Upper lobe of right lung (tissue), 1 donor: Measurements from ENCODE around the gene QSER1. TPM values are rescaled to one million over a fixed set of nuclear protein-coding genes. Genes with fewer than 3 reads are reported as not detected.
"Not testable (repeated sequence)": the region's sequence is repeated elsewhere in the genome, so short reads cannot be mapped to it uniquely, and the experiment has no call there.

Experiments used
- ATAC-seq: fragments of 200-7000 bp; cut with Tn5 transposase; one replicate; pipeline ENCODE4 v1.9.1; 2020; ENCODE audit warnings: mild to moderate bottlenecking, moderate library complexity
- DNase-seq: peaks from one replicate; pipeline ENCODE4 v3.0.0-alpha.2; 2020
- H3K27ac ChIP-seq: fragments of 200-600 bp; one replicate; pipeline ENCODE4 v1.8.0; 2022
- H3K27me3 ChIP-seq: fragments of 200-600 bp; one replicate; pipeline ENCODE4 v1.8.0; 2022; ENCODE audit warnings: mild to moderate bottlenecking
- H3K36me3 ChIP-seq: fragments of 200-600 bp; one replicate; pipeline ENCODE4 v1.8.0; 2022
- H3K4me1 ChIP-seq: fragments of 200-600 bp; one replicate; pipeline ENCODE4 v1.8.0; 2022
- H3K4me3 ChIP-seq: fragments of 200-600 bp; one replicate; pipeline ENCODE4 v1.8.0; 2022; ENCODE audit warnings: mild to moderate bottlenecking
- H3K9me3 ChIP-seq: fragments of 200-600 bp; one replicate; pipeline ENCODE4 v1.8.0; 2022
- intact Hi-C: fragments of 100-400 bp; cut with DNase I; formaldehyde crosslinking; loops from one replicate; pipeline ENCODE4 v1.11.0; 2022
- total RNA-seq: library from RNA; stranded (reverse); fragmentation: NEBNext Ultra II Directional; extraction: Animal tissue kit (Norgen Biotek cat#: 25700); gene quantifications from one replicate; pipeline ENCODE4 v1.2.1, GENCODE V29; 2021
- TF ChIP-seq, protein P1 (sequence below): fragments of 200-600 bp; IDR thresholded peaks from one replicate; pipeline ENCODE4 v1.8.0; 2022; ENCODE audit warnings: antibody characterized with exemption
- donor health status: DM: no; HTN: yes; CAD: no; lungs with severe emphysema.

QSER1 gene
- total RNA-seq, 1 donor from 2014 or later: 26.3 TPM

DNA sequence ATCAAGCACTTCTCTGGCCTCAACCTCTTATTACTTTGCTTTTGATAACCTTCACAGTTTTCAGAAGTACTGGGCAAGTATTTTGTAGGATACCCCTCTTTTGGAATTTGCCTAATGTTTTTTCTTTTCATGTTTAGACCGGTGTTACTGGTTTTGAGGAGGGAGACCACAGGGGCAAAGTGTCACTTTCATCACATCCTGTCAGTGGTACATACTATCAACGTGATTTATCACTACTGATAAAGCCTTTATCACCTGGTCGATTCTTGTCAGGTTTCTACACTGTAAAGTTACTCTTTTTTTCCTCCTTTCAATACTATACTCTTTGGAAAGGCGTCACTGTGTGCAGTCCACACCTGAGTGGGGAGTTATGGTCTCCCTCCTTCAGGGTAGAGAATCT lies 26.7 kb downstream of the QSER1 start:
- DNase-seq (no peak), ATAC-seq (no peak)
- no peak overlapping the region for H3K27ac ChIP-seq
- TF ChIP-seq, protein P1, sequence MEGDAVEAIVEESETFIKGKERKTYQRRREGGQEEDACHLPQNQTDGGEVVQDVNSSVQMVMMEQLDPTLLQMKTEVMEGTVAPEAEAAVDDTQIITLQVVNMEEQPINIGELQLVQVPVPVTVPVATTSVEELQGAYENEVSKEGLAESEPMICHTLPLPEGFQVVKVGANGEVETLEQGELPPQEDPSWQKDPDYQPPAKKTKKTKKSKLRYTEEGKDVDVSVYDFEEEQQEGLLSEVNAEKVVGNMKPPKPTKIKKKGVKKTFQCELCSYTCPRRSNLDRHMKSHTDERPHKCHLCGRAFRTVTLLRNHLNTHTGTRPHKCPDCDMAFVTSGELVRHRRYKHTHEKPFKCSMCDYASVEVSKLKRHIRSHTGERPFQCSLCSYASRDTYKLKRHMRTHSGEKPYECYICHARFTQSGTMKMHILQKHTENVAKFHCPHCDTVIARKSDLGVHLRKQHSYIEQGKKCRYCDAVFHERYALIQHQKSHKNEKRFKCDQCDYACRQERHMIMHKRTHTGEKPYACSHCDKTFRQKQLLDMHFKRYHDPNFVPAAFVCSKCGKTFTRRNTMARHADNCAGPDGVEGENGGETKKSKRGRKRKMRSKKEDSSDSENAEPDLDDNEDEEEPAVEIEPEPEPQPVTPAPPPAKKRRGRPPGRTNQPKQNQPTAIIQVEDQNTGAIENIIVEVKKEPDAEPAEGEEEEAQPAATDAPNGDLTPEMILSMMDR: no peak
- intact Hi-C loops: no loop called here
- no peak overlapping the region for H3K4me3 ChIP-seq
- H3K9me3 ChIP-seq: no peaks in the 10 kb centered on the region
- no peaks in the 10 kb centered on the region for H3K27me3 ChIP-seq
- no peaks in the 10 kb centered on the region for H3K4me1 ChIP-seq
- H3K36me3 ChIP-seq: no peaks in the 10 kb centered on the region

DNA sequence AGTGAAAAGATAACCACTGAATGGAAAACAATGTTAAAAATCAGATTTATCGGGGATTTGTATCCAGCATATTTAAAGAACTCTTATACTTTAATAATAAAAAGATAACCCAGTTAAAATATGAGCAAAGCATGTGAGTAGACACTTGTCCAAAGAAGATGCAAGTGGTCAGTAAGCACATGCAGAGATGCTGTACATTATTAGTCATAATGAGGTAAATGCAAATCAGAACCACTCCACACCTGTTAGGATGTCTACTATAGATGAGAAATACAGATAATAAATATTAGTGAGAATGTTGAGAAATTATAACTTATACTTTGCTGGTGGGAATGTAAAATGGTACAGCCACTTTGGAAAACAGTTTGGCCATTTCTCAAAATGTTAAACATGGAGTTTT lies 28.0 kb downstream of the QSER1 start:
- TF ChIP-seq, protein P1: no peak
- no peaks in the 10 kb centered on the region for H3K36me3 ChIP-seq
- intact Hi-C loops: no loop called here
- no peak overlapping the region for H3K27ac ChIP-seq
- H3K9me3 ChIP-seq: no peaks in the 10 kb centered on the region
- DNase-seq: no peak
- ATAC-seq: no peak
- no peak overlapping the region for H3K4me3 ChIP-seq
- H3K27me3 ChIP-seq: no peaks in the 10 kb centered on the region
- H3K4me1 ChIP-seq: no peaks in the 10 kb centered on the region

DNA sequence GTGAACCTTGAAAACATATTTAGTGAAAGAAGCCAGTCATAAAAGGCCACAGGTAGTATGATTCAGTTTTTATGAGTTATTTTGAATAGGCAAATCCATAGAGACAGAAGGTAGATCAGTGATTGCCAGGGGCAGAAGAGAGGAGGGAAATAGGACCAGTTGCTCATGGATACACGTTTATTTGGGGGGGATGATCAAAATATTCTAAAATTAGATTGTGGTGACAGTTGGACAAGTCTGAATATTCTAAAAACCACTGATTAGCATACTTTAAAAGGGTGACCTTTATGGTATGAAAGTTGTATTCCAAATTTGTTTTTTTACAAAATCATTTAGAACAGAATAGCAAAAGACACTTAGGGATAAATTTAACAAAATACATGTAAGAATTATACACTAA lies 28.6 kb downstream of the QSER1 start:
- Histone ChIP-seq H3K27me3 (no peaks in the 10 kb centered on the region), H3K27ac (no peak overlapping the region), H3K36me3 (no peaks in the 10 kb centered on the region), H3K4me1 (no peaks in the 10 kb centered on the region), H3K4me3 (no peak overlapping the region), H3K9me3 (no peaks in the 10 kb centered on the region)
- ATAC-seq: no peak
- intact Hi-C loops: no loop called here
- TF ChIP-seq, protein P1: no peak
- no peak for DNase-seq

- H3K9me3 ChIP-seq: no peaks in the 10 kb centered on the region
- H3K36me3 ChIP-seq: peaks cover 34% of the 10 kb centered on the region
These were observed 39.0 kb downstream of the QSER1 start for GRCh38 chr11:32931606-32932005.

GRCh38 chr11:32932196-32932595 lies 39.6 kb downstream of the QSER1 start:
- H3K4me1 ChIP-seq: no peaks in the 10 kb centered on the region
- no peaks in the 10 kb centered on the region for H3K27me3 ChIP-seq
- no peak overlapping the region for H3K4me3 ChIP-seq
- H3K36me3 ChIP-seq: peaks cover 34% of the 10 kb centered on the region
- no peak overlapping the region for H3K27ac ChIP-seq
- DNase-seq: no peak
- TF ChIP-seq, protein P1: no peak
- no peak for ATAC-seq
- intact Hi-C loops: no loop called here
- H3K9me3 ChIP-seq: no peaks in the 10 kb centered on the region

More at GRCh38 chr11:32931606-32932005, 39.0 kb downstream of the QSER1 start:
- Histone ChIP-seq H3K27ac (no peak overlapping the region), H3K27me3 (no peaks in the 10 kb centered on the region), H3K4me3 (no peak overlapping the region), H3K4me1 (no peaks in the 10 kb centered on the region)
- intact Hi-C loops: no loop called here
- TF ChIP-seq, protein P1: no peak
- DNase-seq: no peak
- ATAC-seq: no peak

GRCh38 chr11:32935462-32936029 lies 42.9 kb downstream of the QSER1 start:
- ATAC-seq: no peak
- TF ChIP-seq, protein P1: no peak
- peaks cover 43% of the 10 kb centered on the region for H3K36me3 ChIP-seq
- no peaks in the 10 kb centered on the region for H3K9me3 ChIP-seq
- H3K4me3 ChIP-seq: no peak overlapping the region
- no peaks in the 10 kb centered on the region for H3K4me1 ChIP-seq
- no peak overlapping the region for H3K27ac ChIP-seq
- intact Hi-C loops: no loop called here
- no peaks in the 10 kb centered on the region for H3K27me3 ChIP-seq
- no peak for DNase-seq

GRCh38 chr11:32936178-32936577 lies 43.6 kb downstream of the QSER1 start:
- H3K4me1 ChIP-seq, H3K9me3 ChIP-seq, intact Hi-C loops, ATAC-seq, H3K27me3 ChIP-seq, H3K27ac ChIP-seq, DNase-seq, H3K4me3 ChIP-seq: not testable (repeated sequence)
- peaks cover 43% of the 10 kb centered on the region for H3K36me3 ChIP-seq

DNA sequence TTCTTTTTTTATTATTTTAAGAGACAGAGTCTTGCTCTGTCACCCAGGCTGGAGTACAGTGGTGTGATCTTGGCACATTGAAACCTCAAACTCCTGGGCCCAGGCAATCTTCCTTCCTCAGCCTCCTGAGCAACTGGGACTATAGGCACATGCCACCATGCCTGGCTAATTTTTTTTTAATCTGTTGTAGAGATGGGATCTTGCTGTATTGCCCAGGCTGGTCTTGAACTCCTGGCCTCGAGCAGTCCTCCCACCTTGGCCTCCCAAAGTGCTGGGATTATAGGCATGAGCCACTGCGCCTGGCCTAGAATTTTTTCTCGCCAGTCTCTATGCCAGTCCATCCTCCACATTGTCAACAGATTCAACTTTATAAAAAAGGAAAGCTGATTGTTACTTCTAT lies 44.7 kb downstream of the QSER1 start:
- peaks cover 34% of the 10 kb centered on the region for H3K36me3 ChIP-seq
- H3K4me1 ChIP-seq, ATAC-seq, intact Hi-C loops, H3K9me3 ChIP-seq, H3K27me3 ChIP-seq, DNase-seq, H3K4me3 ChIP-seq, H3K27ac ChIP-seq: not testable (repeated sequence)
